ENCODE results near the gene SORCS2.

- TF ChIP-seq CTCF (IDR thresholded peaks at IDR 0.05; ENCODE audit: low read length) (no peak), EZH2 (IDR thresholded peaks at IDR 0.05; ENCODE audit: borderline replicate concordance, low read length) (no peak)
Observed at GRCh38 chr4:7323461-7323871, 131.1 kb downstream of the SORCS2 start.

Data from OCI-LY1 (cell line).